Measurements from ENCODE around the gene PDHX.

- no peak for TF ChIP-seq ZFP3 (CRISPR knock-in tag; IDR thresholded peaks at IDR 0.05)
- TF ChIP-seq CREB5 (CRISPR knock-in tag; IDR thresholded peaks at IDR 0.05; ENCODE audit: low read depth), result no peak
- TF ChIP-seq ZNF565 (CRISPR knock-in tag; conservative IDR thresholded peaks at IDR 0.05; ENCODE audit: low read depth), result no peak
- TF ChIP-seq RARB (CRISPR knock-in tag; IDR thresholded peaks at IDR 0.05), result no peak
Measured at GRCh38 chr11:34881900-34882299, 34.5 kb upstream of the PDHX start.
